Measurements from ENCODE around the gene NAV2. TPM values are rescaled to one million over a fixed set of nuclear protein-coding genes. Genes with fewer than 3 reads are reported as not detected.

NAV2 gene
- total and polyA plus RNA-seq, 2 donors (not counting 1 experiment from before 2014, with no cell fraction given), result 8.1 to 14.0 TPM

GRCh38 chr11:20099527-20099926 is 386.9 kb downstream of the NAV2 start:
- H3K9ac ChIP-seq (ENCODE audit: insufficient read depth, low read length), result no peak overlapping the region
- no peaks in the 10 kb centered on the region for H4K20me1 ChIP-seq (ENCODE audit: control insufficient read depth, extremely low read depth, insufficient read depth, low read length)
- H3K4me3 ChIP-seq (replicated peaks in 1 of 4; ENCODE audit: control extremely low read depth in 1 of 4, insufficient read depth in 1 of 4, low read depth in 3 of 4, low read length in 4 of 4), result no peak overlapping the region
- no peak overlapping the region for H3K27ac ChIP-seq (ENCODE audit: insufficient read depth, low read length)
- H3K36me3 ChIP-seq (ENCODE audit: control insufficient read depth, insufficient read depth, low read length), result peaks cover 49% of the 10 kb centered on the region
- H3K4me1 ChIP-seq (ENCODE audit: control insufficient read depth, extremely low read depth, insufficient read depth, low read length), result peaks cover 14% of the 10 kb centered on the region
- TF ChIP-seq, protein P1, sequence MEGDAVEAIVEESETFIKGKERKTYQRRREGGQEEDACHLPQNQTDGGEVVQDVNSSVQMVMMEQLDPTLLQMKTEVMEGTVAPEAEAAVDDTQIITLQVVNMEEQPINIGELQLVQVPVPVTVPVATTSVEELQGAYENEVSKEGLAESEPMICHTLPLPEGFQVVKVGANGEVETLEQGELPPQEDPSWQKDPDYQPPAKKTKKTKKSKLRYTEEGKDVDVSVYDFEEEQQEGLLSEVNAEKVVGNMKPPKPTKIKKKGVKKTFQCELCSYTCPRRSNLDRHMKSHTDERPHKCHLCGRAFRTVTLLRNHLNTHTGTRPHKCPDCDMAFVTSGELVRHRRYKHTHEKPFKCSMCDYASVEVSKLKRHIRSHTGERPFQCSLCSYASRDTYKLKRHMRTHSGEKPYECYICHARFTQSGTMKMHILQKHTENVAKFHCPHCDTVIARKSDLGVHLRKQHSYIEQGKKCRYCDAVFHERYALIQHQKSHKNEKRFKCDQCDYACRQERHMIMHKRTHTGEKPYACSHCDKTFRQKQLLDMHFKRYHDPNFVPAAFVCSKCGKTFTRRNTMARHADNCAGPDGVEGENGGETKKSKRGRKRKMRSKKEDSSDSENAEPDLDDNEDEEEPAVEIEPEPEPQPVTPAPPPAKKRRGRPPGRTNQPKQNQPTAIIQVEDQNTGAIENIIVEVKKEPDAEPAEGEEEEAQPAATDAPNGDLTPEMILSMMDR (conservative IDR thresholded peaks at IDR 0.05 in 1 of 2, IDR thresholded peaks at IDR 0.05 in 1 of 2; ENCODE audit: low read depth in 1 of 2, low read length in 2 of 2), result no peak
- TF ChIP-seq EZH2 (IDR thresholded peaks at IDR 0.05; ENCODE audit: low read length, missing control alignments), result no peak
- DNase-seq (ENCODE audit: low read depth in 2 of 2), result peak in 1 of 2 donors; percentile 42
- no peaks in the 10 kb centered on the region for H3K9me3 ChIP-seq (ENCODE audit: control insufficient read depth, insufficient read depth, low read depth, low read length)
- no peak overlapping the region for H2AFZ ChIP-seq (ENCODE audit: low read length)
- H3K4me2 ChIP-seq (ENCODE audit: extremely low read depth, insufficient read depth, low read length), result no peak overlapping the region
- no peaks in the 10 kb centered on the region for H3K27me3 ChIP-seq (ENCODE audit: control insufficient read depth, insufficient read depth, low read length)
- no peaks in the 10 kb centered on the region for H3K79me2 ChIP-seq (ENCODE audit: control insufficient read depth, insufficient read depth, low read length)

- Histone ChIP-seq H4K20me1 (ENCODE audit: control insufficient read depth, extremely low read depth, insufficient read depth, low read length) (no peaks in the 10 kb centered on the region), H3K4me2 (ENCODE audit: extremely low read depth, insufficient read depth, low read length) (no peak overlapping the region), H3K36me3 (ENCODE audit: control insufficient read depth, insufficient read depth, low read length) (peaks cover 45% of the 10 kb centered on the region), H3K9ac (ENCODE audit: insufficient read depth, low read length) (no peak overlapping the region), H3K27me3 (ENCODE audit: control insufficient read depth, insufficient read depth, low read length) (no peaks in the 10 kb centered on the region), H3K4me3 (replicated peaks in 1 of 4; ENCODE audit: control extremely low read depth in 1 of 4, insufficient read depth in 1 of 4, low read depth in 3 of 4, low read length in 4 of 4) (no peak overlapping the region), H3K9me3 (ENCODE audit: control insufficient read depth, insufficient read depth, low read depth, low read length) (no peaks in the 10 kb centered on the region), H3K79me2 (ENCODE audit: control insufficient read depth, insufficient read depth, low read length) (no peaks in the 10 kb centered on the region), H2AFZ (ENCODE audit: low read length) (no peak overlapping the region), H3K4me1 (ENCODE audit: control insufficient read depth, extremely low read depth, insufficient read depth, low read length) (peaks cover 6% of the 10 kb centered on the region), H3K27ac (ENCODE audit: insufficient read depth, low read length) (no peak overlapping the region)
- TF ChIP-seq EZH2 (IDR thresholded peaks at IDR 0.05; ENCODE audit: low read length, missing control alignments), result no peak
- TF ChIP-seq, protein P1 (conservative IDR thresholded peaks at IDR 0.05 in 1 of 2, IDR thresholded peaks at IDR 0.05 in 1 of 2; ENCODE audit: low read depth in 1 of 2, low read length in 2 of 2), result no peak
- no peak for DNase-seq (ENCODE audit: low read depth in 2 of 2)
These were observed 389.8 kb downstream of the NAV2 start for GRCh38 chr11:20102397-20102796.

- no peaks in the 10 kb centered on the region for H3K79me2 ChIP-seq (ENCODE audit: control insufficient read depth, insufficient read depth, low read length)
- H3K36me3 ChIP-seq (ENCODE audit: control insufficient read depth, insufficient read depth, low read length), result peaks cover 47% of the 10 kb centered on the region
- H3K4me1 ChIP-seq (ENCODE audit: control insufficient read depth, extremely low read depth, insufficient read depth, low read length), result no peaks in the 10 kb centered on the region
- H4K20me1 ChIP-seq (ENCODE audit: control insufficient read depth, extremely low read depth, insufficient read depth, low read length), result no peaks in the 10 kb centered on the region
- no peak overlapping the region for H3K27ac ChIP-seq (ENCODE audit: insufficient read depth, low read length)
- TF ChIP-seq, protein P1 (conservative IDR thresholded peaks at IDR 0.05 in 1 of 2, IDR thresholded peaks at IDR 0.05 in 1 of 2; ENCODE audit: low read depth in 1 of 2, low read length in 2 of 2), result no peak
- no peak for TF ChIP-seq EZH2 (IDR thresholded peaks at IDR 0.05; ENCODE audit: low read length, missing control alignments)
- no peak overlapping the region for H3K4me3 ChIP-seq (replicated peaks in 1 of 4; ENCODE audit: control extremely low read depth in 1 of 4, insufficient read depth in 1 of 4, low read depth in 3 of 4, low read length in 4 of 4)
- no peaks in the 10 kb centered on the region for H3K9me3 ChIP-seq (ENCODE audit: control insufficient read depth, insufficient read depth, low read depth, low read length)
- DNase-seq (ENCODE audit: low read depth in 2 of 2), result no peak
- H3K9ac ChIP-seq (ENCODE audit: insufficient read depth, low read length), result no peak overlapping the region
- H3K4me2 ChIP-seq (ENCODE audit: extremely low read depth, insufficient read depth, low read length), result no peak overlapping the region
- H2AFZ ChIP-seq (ENCODE audit: low read length), result no peak overlapping the region
- no peaks in the 10 kb centered on the region for H3K27me3 ChIP-seq (ENCODE audit: control insufficient read depth, insufficient read depth, low read length)
These were observed 390.6 kb downstream of the NAV2 start for GRCh38 chr11:20103281-20103680.
